ENCODE results near the gene ARRDC2.
"Not testable (repeated sequence)": the region's sequence is repeated elsewhere in the genome, so short reads cannot be mapped to it uniquely, and the experiment has no call there.

The ARRDC2 gene

GRCh38 chr19:17993076-17993813 lies 14.7 kb upstream of the ARRDC2 start:
- no peak for DNase-seq

- DNase-seq: peak; percentile 85 to 88
These were observed 11.1 kb upstream of the ARRDC2 start for GRCh38 chr19:17996826-17997316.

- no peak for DNase-seq
These were observed 9.8 kb upstream of the ARRDC2 start for GRCh38 chr19:17997969-17998826.

GRCh38 chr19:17998827-17999150 lies 9.2 kb upstream of the ARRDC2 start:
- DNase-seq: no peak

GRCh38 chr19:17999684-18000479 lies 8.1 kb upstream of the ARRDC2 start:
- DNase-seq: no peak

- DNase-seq: no peak
These were observed 7.5 kb upstream of the ARRDC2 start for GRCh38 chr19:18000480-18000914.

- DNase-seq: peak; percentile 97 to 98
These were observed 6.8 kb upstream of the ARRDC2 start for GRCh38 chr19:18000915-18001776.

GRCh38 chr19:18001777-18002345 lies 6.1 kb upstream of the ARRDC2 start:
- DNase-seq: no peak

- peak; percentile 40 to 70 for DNase-seq
These were observed 5.6 kb upstream of the ARRDC2 start for GRCh38 chr19:18002347-18002850.

- not testable (repeated sequence) for DNase-seq
These were observed 2.2 kb upstream of the ARRDC2 start for GRCh38 chr19:18005750-18006149.

- peak; percentile 83 to 85 for DNase-seq
These were observed 690 bp upstream of the ARRDC2 start for GRCh38 chr19:18007044-18007916.

- no peak for DNase-seq
These were observed 844 bp downstream of the ARRDC2 start for GRCh38 chr19:18008814-18009213.

GRCh38 chr19:18009412-18010066 lies 1.6 kb downstream of the ARRDC2 start:
- no peak for DNase-seq

- DNase-seq: no peak
These were observed 2.2 kb downstream of the ARRDC2 start for GRCh38 chr19:18010149-18010548.

- no peak for DNase-seq
These were observed 5.5 kb downstream of the ARRDC2 start for GRCh38 chr19:18013210-18014111.

GRCh38 chr19:18014197-18014596 lies 6.2 kb downstream of the ARRDC2 start:
- DNase-seq: peak; percentile 62 to 67

GRCh38 chr19:18016209-18016910 lies 8.4 kb downstream of the ARRDC2 start:
- no peak for DNase-seq
